HG02678 (cell line): ENCODE results near the gene HOXC9.

Source experiments
- ATAC-seq: cut with Tn5 transposase; IDR thresholded peaks from one replicate; pipeline ENCODE4 v1.9.1; 2021; ENCODE audit warnings: mild to moderate bottlenecking, moderate library complexity; ENCODE audit not compliant: unreplicated experiment

The HOXC9 gene

GRCh38 chr12:53975479-53976152, 24.3 kb upstream of the HOXC9 start:
- ATAC-seq = no peak

- ATAC-seq = no peak
Observed at GRCh38 chr12:53976172-53976822, 23.7 kb upstream of the HOXC9 start.

GRCh38 chr12:53976823-53977595, 23.0 kb upstream of the HOXC9 start:
- ATAC-seq = no peak

- ATAC-seq = no peak
Observed at GRCh38 chr12:53977596-53978445, 22.1 kb upstream of the HOXC9 start.

GRCh38 chr12:53978477-53979356, 21.2 kb upstream of the HOXC9 start:
- ATAC-seq = no peak

- no peak for ATAC-seq
Observed at GRCh38 chr12:53980104-53980801, 19.7 kb upstream of the HOXC9 start.

- no peak for ATAC-seq
Observed at GRCh38 chr12:53980802-53981496, 19.0 kb upstream of the HOXC9 start.

GRCh38 chr12:53981634-53982565, 18.1 kb upstream of the HOXC9 start:
- no peak for ATAC-seq

GRCh38 chr12:53982648-53983567, 17.1 kb upstream of the HOXC9 start:
- ATAC-seq = no peak

GRCh38 chr12:53983568-53983949, 16.4 kb upstream of the HOXC9 start:
- ATAC-seq = no peak

- ATAC-seq = no peak
Observed at GRCh38 chr12:53983950-53984572, 15.9 kb upstream of the HOXC9 start.

GRCh38 chr12:53984901-53985691, 14.9 kb upstream of the HOXC9 start, which contains the start of gene HOXC10:
Gene HOXC10, plus strand, starts transcription at chr12:53985146. Its CDS starts 114 bp downstream, at chr12:53985260.
- no peak for ATAC-seq

GRCh38 chr12:53985692-53985993, 14.3 kb upstream of the HOXC9 start:
- no peak for ATAC-seq

- ATAC-seq = no peak
Observed at GRCh38 chr12:53985994-53986685, 13.8 kb upstream of the HOXC9 start.
